NCI-H1417 (cell line): ENCODE data around the gene S1PR1.
"Not testable (repeated sequence)": the region's sequence is repeated elsewhere in the genome, so short reads cannot be mapped to it uniquely, and the experiment has no call there.

Experiments used
- DNase-seq, 3 experiments: peaks; one replicate each; lab custom pipeline; 2025; lab: John Stamatoyannopoulos, UW

The S1PR1 gene

DNA sequence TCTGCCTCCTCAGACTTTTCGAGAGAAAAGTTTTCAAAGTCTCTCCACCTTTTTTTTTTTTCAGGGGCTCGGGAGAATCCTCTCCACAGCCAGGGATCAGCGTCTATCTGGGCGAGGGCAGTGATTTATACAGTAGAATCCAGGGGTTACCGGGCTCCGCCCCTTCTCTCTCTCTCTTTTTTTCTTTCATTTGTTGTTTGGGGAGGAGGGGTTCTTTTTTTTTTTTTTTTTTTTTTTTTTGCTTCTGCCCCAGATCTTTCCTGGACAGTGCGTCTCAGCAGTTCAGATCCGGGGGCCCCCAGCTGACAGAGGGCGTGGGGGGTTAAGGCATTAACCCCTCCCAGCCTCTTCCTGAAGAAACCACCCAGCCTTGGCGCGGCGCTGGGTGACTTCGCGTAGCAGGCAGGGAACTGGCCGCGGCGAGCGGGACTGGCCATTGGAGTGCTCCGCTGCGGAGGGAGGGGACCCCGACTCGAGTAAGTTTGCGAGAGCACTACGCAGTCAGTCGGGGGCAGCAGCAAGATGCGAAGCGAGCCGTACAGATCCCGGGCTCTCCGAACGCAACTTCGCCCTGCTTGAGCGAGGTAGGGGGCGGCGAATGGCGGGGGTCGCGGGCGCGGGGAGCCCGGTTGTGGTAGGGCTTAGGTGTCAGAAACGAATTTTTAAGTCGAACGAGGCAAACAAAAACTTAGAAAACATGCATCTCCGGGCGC is at the start of gene S1PR1:
S1PR1 (plus strand) TSS at position 504 of the 713 bp plus-strand sequence. CDS start 1,966 bp downstream, outside the sequence.
- DNase-seq, result peak in 2 of 3 experiments; percentile 60 to 73

DNA sequence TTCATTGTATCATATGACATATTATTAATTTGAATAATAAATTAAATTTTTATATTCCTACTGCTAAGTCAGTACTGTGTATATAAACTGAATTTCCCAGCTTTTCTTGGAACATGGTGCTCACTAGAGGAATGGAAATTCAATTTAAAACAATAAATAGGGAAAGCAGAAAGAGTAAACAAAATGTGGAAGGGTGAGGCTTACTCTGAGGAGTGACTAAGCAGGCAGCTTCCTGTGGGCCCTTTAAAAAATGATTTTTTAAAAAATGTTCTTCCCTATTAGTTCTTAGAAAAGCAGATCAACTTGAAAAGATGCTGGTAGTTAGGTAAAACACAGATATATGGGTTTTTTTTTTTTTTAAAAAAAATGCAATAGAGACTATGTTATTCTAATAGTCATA is 49.5 kb upstream of the S1PR1 start:
- no peak for DNase-seq

DNA sequence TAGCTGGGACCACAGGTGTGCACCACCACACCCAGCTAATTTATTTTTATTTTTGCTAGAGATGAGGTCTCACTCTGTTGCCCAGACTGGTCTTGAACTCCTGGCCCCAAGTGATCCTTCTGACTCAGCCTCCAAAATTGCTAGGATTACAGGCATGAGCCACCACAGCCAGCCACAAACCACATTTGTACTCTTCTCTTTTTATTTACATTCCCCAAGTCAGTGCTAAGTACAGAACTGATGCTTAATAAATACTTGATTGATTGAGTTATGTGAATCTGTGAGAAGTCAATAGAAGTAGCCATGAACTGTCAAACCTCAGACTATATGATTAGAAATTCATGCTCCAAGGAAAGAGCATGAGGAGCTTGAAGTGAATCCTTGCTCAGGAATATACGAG is 48.5 kb upstream of the S1PR1 start:
- no peak for DNase-seq

DNA sequence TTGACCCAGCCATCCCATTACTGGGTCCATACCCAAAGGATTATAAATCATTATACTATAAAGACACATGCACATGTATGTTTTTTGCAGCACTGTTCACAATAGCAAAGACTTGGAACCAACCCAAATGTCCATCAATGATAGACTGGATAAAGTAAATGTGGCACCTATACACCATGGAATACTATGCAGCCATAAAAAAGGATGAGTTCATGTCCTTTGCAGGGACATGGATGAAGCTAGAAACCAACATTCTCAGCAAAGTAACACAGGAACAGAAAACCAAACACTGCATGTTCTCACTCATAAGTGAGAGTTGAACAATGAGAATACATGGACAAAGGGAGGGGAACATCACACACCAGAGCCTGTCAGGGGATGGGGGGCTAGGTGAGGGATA is 47.9 kb upstream of the S1PR1 start:
- not testable (repeated sequence) for DNase-seq

DNA sequence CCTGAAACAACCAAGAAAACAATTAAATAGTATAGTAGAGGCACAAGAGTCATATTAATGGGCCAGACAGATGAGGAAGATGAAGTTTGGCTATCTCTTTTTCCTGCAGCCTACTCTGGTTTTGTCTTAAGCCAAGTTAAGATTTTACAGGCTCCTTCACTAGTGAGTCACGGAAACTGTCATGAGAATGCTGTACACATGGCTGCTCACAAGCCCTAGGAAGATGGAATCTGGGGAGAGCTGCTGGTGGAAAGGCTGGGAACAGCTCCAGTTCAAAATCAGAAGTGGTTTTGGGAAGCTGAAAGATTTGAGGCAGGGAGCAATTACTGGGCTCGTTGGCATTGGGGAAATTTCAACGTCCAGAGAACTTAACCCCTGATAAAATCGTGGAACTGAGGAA is 46.4 kb upstream of the S1PR1 start:
- no peak for DNase-seq

DNA sequence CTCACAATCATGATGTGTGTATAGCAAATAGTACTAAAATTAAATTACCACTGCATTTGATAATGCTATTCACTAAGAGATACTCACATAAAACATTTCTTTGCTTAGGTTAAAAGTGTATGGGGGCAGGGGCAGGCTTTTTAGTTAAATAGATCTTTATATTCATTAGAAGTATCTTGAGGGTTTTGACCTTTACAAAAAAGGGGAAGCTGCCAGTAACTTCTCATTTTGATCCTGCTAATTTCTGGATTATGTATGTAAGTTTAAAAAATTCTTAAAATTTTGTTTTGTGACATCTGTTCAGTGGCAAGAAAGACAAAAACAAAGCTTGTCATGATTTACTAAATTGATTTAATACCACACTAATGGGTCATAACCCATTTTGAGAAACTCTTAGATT is 45.8 kb upstream of the S1PR1 start:
- no peak for DNase-seq

DNA sequence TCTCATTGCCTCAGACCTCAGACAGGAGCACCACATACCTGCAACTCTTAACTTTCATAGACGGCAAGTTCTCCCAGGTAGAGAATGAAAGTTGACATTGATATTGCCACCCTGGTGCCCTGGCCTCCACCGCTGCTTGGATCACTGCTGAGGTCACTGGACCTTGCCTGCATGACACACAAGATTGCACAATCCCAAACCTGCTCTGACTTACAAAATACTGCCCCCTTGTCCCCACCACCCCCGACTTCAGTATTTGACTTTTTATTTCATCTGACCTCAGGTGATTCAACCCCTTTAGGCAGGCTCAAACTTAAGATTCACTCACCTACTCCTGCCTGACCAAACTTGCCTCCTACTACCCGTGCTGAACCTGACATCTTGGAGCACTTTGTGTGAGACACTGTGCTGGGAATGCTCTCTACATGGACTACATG is 43.1 kb upstream of the S1PR1 start:
- DNase-seq, result no peak

DNA sequence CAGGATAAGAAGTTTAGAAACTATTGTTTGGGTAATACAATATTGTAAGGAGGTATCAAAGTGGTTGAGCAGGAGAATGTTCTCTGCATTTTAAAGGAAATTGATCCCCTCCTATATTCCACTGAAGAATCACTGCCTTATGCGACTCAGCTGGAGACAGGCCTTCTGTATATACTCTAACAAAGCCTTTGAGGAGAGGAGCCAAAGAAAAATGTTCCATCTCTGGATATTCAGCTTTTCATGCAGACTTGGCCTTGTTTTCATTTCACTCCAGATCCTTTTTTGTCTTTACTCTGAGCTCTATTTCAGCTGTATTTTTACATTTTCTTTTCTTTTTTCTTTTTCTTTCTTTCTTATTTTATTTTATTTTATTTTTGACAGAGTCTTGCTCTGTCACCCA is 42.1 kb upstream of the S1PR1 start:
- DNase-seq, result no peak

DNA sequence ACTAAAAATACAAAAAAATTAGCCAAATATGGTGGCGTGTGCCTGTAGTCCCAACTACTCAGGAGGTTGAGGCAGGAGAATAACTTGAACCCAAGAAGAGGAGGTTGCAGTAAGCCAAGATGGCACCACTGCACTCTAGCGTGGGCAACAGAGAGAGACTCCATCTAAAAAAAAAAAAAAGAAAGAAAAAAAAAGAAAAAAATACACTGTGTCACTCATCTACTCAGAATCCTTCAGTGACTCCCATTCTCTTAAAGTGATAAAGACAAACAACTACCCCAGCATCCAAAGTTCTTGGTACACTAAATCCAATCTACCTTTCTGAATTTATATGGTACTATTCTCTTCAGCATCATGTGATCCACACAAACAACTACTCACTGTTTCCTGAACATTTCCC is 40.2 kb upstream of the S1PR1 start:
- no peak for DNase-seq

DNA sequence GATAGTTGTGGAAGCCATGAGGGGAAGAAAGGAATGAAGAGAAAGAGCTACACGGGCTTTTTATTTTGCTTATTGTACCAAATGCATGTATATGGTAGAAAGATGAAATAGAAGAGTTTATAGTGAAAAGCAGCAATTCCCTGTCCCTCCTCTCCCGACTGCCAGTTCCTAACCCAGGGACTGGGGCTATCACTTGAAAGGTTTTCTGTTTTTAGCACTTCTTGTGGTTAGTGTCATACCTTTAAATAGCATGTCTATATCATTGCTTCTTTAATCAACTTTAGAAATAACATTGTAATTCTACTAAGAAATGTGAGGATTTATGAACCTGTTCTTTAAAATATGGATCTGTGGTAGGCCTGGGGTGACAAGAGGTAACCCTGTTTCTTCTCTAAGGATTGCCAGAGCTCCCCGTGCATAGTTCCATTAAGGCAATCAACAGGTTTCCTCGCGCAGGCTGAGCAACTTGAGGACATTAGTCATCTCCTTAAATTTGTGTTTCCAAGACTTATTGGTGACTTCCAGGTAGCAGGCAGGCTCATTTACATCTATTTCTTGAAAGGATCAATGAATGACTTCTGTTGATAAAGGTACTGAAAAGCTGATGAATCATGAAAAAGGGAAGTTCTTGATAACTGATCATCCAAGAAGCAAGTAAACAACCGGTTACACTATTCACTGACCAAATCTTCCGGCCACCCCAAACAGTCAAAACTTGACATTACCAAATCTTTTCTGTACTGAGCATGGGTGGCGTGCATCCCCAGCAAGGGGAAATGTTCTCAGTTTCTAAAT is 37.8 kb upstream of the S1PR1 start:
- no peak for DNase-seq

DNA sequence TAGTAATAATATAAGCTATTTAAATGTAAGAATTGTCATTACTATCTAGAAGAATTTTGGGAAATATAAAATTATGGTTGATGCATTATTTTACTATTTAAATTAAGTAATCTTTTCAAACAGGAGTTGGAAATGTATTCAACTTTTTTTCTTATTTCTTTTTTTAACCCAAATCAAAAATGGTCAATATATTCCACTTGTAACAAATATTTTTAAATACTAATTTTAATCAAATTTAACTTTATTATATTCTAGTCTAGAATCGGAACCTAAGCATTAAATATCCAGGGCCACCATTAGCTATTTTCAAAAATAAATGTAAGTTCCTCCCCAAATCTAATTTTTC is 37.2 kb upstream of the S1PR1 start:
- DNase-seq, result no peak

DNA sequence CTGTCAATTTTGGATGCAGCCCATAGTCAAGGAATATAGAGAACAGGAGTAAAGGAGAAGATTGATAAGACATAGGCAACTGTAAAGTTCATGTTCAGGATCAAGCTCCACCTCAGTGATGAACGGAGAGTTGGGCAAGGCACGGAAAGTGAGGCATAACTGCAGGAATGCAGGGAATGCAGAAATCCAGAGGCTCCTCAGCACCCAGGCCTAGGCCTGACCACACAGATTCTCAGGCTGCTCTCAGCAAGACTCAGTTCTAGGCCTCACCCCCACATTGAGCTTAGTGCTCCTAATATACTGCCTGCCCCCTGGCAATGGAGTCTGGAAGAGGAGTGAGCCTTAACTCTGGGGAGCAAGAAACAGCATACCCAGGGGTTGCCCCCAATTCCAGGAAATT is 36.3 kb upstream of the S1PR1 start:
- no peak for DNase-seq

DNA sequence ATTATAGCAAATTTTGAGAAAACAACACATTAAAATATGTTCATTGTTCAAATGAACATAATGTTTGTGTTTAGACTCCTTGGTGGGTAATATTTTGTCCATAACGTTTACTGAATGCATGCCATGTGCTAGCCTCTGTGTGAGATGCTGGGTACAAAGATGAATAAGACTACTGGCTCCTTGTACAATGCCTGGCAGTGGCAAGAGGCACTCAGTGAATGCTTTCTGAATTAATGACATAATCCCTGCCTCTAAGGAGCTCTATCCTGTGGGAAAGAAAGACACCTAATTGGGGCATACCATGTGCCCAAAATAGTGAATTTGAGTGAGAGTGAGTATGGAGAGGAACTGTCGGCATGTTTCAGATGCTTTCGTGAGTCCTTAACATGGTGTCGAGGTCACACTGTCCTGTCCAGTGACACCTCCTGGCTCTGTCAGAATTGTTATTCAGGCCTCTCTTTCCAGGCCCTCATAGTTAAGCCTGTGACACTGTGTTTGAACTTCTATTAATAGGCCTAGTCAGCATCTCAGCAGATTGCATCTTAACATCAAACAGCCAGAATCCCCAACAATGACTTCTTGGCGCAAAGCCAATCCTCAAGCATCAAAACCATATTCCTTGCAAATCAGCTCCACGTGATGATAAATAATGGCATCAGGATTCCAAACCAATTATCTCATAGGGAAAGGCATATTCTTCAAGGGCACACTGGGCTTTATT is 32.8 kb upstream of the S1PR1 start:
- DNase-seq, result peak; percentile 74 to 97 (median 75)

DNA sequence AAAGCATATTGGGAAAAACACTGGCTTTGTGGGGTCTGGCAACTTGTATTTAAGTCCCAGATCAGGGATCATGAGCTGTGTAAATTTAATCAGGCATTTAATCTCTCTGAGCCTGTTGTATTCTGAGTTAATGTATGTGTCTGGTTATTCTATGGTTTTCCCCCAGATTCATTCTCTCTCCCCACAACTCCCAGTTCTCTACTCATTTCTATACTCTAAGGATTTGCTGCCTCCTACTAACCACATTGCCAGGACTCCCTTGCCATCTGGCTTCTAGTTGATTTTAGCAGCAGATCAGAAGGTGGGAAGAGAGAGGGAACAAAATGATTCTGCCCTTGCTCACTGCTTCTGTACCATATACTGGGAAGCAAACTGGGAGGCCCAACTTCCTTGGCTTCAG is 31.4 kb upstream of the S1PR1 start:
- DNase-seq, result no peak

DNA sequence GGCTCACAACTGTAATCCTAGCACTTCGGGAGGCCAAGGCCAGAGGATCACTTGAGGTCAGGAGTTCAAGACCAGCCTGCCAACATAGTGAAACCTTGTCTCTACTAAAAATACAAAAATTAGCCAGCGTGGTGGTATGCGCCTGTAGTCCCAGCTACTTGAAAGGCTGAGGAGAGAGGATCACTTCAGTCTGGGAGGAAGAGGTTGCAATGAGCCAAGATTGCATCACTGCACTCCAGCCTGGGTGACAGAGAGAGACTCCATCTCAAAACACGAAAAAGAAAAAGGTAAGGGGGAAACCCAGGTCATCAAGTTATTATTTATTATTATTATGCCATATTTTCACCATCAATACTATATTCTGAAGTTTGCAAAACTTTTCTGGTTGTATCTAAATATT is 30.7 kb upstream of the S1PR1 start:
- not testable (repeated sequence) for DNase-seq

DNA sequence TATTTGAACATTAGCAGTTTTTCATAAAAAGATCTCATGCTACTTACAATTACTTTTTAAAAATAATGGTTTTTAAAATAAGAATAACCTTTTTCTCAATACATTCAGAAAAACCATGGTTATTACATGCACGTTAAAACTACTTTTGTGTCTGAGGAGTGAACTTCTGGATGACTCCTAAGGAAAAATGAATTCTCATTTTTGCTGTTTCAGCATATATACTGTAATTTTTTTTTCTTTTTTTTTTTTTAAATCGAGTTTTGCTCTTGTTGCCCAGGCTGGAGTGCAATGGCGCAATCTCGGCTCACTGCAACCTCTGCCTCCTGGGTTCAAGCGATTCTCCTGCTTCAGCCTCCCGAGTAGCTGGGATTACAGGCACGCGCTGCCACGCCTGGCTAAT is 29.5 kb upstream of the S1PR1 start:
- not testable (repeated sequence) for DNase-seq

DNA sequence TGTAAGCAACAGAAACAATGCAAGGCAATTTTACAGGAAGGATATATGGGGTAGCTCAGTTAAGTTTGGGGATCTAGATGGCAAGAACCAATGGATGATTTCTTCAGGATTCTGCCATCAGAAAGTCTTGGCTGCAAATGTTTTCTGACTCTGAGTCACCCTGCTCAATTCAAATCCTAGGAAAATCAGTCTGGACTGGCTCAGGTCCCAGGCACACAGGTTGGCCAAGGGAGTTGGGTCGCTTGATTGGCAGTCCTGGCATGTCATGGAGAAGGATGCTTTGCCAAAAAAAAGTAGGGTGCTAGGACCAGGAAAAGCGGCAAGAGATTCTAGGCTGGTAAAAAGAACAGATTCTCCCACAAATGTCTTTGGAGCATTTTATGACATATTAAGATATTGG is 28.9 kb upstream of the S1PR1 start:
- DNase-seq, result no peak

DNA sequence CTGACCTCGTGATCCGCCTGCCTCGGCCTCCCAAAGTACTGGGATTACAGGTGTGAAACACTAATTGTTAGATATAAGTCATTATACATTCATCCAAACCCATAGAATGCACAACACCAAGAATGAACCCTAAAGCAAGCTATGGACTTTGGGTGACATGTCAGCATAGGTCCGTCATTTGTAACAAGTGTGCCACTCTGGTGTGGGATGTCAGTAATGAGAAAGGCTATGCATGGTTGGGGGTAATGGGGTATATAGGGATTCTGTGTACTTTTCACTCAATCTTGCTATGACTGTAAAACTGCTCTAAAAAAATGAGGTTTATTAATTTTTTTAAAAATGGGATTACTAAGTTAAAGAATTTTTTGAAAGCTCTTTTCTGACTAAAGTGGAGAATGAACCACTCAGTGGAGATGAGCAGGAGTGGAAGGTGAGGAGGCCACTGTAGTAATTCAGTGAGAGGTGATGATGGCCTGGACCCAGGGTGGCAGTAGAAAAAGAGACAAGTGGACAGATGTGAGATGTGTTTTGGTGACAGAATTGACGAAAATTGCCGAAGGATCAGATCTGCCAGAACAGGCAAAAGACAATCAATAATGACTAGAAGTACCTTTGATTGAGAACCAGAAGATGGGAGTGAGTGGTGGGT is 21.3 kb upstream of the S1PR1 start:
- DNase-seq, result no peak

DNA sequence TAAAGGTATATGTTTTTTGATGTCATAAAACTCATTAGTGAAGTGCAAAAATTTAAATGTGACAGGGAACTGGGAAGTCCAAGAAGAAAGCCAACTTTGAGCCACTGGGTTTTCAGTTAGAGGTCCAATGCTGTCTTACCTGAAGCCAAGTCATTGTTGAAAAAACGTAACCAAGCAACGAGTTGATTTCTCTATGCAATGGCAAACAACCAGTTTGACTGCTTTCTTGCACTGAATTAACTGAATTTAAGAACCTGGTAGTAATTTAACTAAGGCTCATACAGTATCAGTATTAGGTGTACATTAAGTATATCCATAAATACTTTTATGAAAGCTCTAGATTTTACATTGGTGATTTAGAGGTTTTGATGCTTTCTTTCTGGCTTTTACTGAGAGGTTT is 20.2 kb upstream of the S1PR1 start:
- DNase-seq, result peak in 2 of 3 experiments; percentile 18 to 69

DNA sequence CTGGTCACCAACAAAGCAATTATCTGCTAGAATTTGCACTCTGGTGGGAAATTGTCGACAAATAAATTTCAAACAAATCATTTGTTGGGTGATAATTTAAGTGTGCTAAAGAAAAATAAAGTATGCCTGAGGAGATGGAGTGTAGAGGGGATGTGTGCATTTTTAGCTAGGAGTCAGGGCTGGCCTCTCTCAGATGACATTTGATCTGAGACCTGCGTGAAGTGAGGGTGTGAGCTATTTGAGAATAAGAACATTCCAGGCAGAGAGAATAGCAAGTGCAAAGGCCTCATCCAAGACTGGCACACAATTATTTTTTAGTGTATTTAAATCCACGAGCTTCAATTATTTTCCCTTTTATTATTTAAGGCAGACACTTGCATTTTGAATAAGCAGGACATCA is 19.7 kb upstream of the S1PR1 start:
- DNase-seq, result peak in 1 of 3 experiments; percentile 45

DNA sequence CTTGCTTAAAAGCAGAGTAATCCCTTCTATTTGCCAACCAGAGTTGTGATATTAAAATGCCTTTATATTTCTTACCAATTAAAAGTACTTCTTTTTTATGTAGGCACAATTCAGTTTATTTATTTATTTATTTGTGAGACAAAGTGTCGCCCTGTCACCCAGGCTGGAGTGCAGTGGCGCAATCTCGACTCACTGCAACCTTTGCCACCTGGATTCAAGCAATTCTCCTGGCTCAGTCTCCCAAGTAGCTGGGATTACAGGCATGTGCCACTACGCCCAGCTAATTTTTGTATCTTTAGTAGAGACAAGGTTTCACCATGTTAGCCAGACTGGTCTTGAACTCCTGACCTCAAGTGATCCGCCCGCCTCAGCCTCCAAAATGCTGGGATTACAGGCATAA is 17.9 kb upstream of the S1PR1 start:
- DNase-seq, result not testable (repeated sequence)
